SK-N-SH treated with all-trans-retinoic acid at 6 μM for 48 hours (cell line): ENCODE results near the gene ARFGEF2.
"Not testable (repeated sequence)": the region's sequence is repeated elsewhere in the genome, so short reads cannot be mapped to it uniquely, and the experiment has no call there.

Experiments used
- ATAC-seq: fragments of 200-7000 bp; cut with Tn5 transposase; 3 replicates; pipeline ENCODE4 v1.9.1; 2020; ENCODE audit warnings: mild to moderate bottlenecking, moderate library complexity
- BACH2 ChIP-seq: fragments of 250-450 bp; sonication (Bioruptor Pico); IDR thresholded peaks from 2 replicates; pipeline ENCODE4 v1.9.0; 2021; ENCODE audit warnings: mild to moderate bottlenecking, borderline replicate concordance
- CSDC2 ChIP-seq: fragments of 250-450 bp; sonication (Bioruptor Pico); IDR thresholded peaks from 2 replicates; pipeline ENCODE4 v1.5.0; 2020; ENCODE audit warnings: mild to moderate bottlenecking, moderate library complexity
- CSRNP3 ChIP-seq: fragments of 250-450 bp; sonication (Bioruptor Pico); IDR thresholded peaks from 2 replicates; pipeline ENCODE4 v1.5.1; 2021; ENCODE audit warnings: mild to moderate bottlenecking, moderate library complexity
- ESRRG ChIP-seq: fragments of 250-450 bp; sonication (Bioruptor Pico); IDR thresholded peaks from 2 replicates; pipeline ENCODE4 v1.6.1; 2021; ENCODE audit warnings: mild to moderate bottlenecking
- ISL1 ChIP-seq: fragments of 250-450 bp; sonication (Bioruptor Pico); IDR thresholded peaks from 2 replicates; pipeline ENCODE4 v2.1.2; 2022; ENCODE audit warnings: mild to moderate bottlenecking, moderate library complexity
- PATZ1 ChIP-seq: fragments of 250-450 bp; sonication (Bioruptor Pico); IDR thresholded peaks from 2 replicates; pipeline ENCODE4 v1.8.0; 2020; ENCODE audit warnings: mild to moderate bottlenecking, moderate library complexity, borderline replicate concordance
- POU6F1 ChIP-seq: fragments of 250-450 bp; sonication (Bioruptor Pico); IDR thresholded peaks from 2 replicates; pipeline ENCODE4 v1.8.0; 2021; ENCODE audit warnings: low read depth, mild to moderate bottlenecking, moderate library complexity, borderline replicate concordance
- TCF4 ChIP-seq: fragments of 250-450 bp; sonication (Bioruptor Pico); IDR thresholded peaks from 2 replicates; pipeline ENCODE4 v1.8.0; 2021; ENCODE audit warnings: mild to moderate bottlenecking, moderate library complexity, borderline replicate concordance
- TOX ChIP-seq: fragments of 250-450 bp; sonication (Bioruptor Pico); IDR thresholded peaks from 2 replicates; pipeline ENCODE4 v1.8.0; 2021; ENCODE audit warnings: mild to moderate bottlenecking, moderate library complexity, borderline replicate concordance
- TSHZ2 ChIP-seq: fragments of 250-450 bp; sonication (Bioruptor Pico); IDR thresholded peaks from 2 replicates; pipeline ENCODE4 v1.5.0; 2020; ENCODE audit warnings: mild to moderate bottlenecking, moderate library complexity
- ZC3H10 ChIP-seq: fragments of 250-450 bp; sonication (Bioruptor Pico); IDR thresholded peaks from 2 replicates; pipeline ENCODE4 v1.5.1; 2021; ENCODE audit warnings: mild to moderate bottlenecking, moderate library complexity
- ZFP3 ChIP-seq: fragments of 250-450 bp; sonication (Bioruptor Pico); IDR thresholded peaks from 2 replicates; pipeline ENCODE4 v1.5.0; 2020; ENCODE audit warnings: mild to moderate bottlenecking, moderate library complexity
- ZFP30 ChIP-seq: fragments of 450-650 bp; formaldehyde crosslinking; IDR thresholded peaks from 2 replicates; pipeline ENCODE4 v1.5.0; 2022; ENCODE audit warnings: mild to moderate bottlenecking, moderate library complexity
- ZNF565 ChIP-seq: fragments of 450-650 bp; formaldehyde crosslinking; conservative IDR thresholded peaks from 2 replicates; pipeline ENCODE4 v1.5.0; 2020; ENCODE audit warnings: low read depth, mild to moderate bottlenecking, moderate library complexity
- ZNF70 ChIP-seq: fragments of 450-650 bp; formaldehyde crosslinking; IDR thresholded peaks from 2 replicates; pipeline ENCODE4 v1.5.0; 2020; ENCODE audit warnings: mild to moderate bottlenecking, moderate library complexity
- ZNF8 ChIP-seq: fragments of 450-650 bp; formaldehyde crosslinking; IDR thresholded peaks from 2 replicates; pipeline ENCODE4 v1.5.0; 2020; ENCODE audit warnings: mild to moderate bottlenecking, moderate library complexity

Gene ARFGEF2

GRCh38 chr20:48933017-48933766 lies 11.7 kb downstream of the ARFGEF2 start:
- ATAC-seq, result no peak; the same call in 2 of the 3 replicates

GRCh38 chr20:48934273-48934877 lies 12.9 kb downstream of the ARFGEF2 start:
- not testable (repeated sequence) for ATAC-seq

More at GRCh38 chr20:48933017-48933766, 11.7 kb downstream of the ARFGEF2 start:
- no peak for TF ChIP-seq BACH2
- TF ChIP-seq POU6F1, result no peak
- no peak for TF ChIP-seq ISL1
- TF ChIP-seq ZFP30, result no peak
- no peak for TF ChIP-seq ZFP3 (CRISPR knock-in tag)
- no peak for TF ChIP-seq CSDC2 (CRISPR knock-in tag)
- TF ChIP-seq CSRNP3 (CRISPR knock-in tag), result no peak
- no peak for TF ChIP-seq TOX
- no peak for TF ChIP-seq TCF4
- no peak for TF ChIP-seq TSHZ2
- no peak for TF ChIP-seq ZC3H10 (CRISPR knock-in tag)
- no peak for TF ChIP-seq PATZ1 (CRISPR knock-in tag)
- no peak for TF ChIP-seq ZNF565 (CRISPR knock-in tag)

- not testable (repeated sequence) for ATAC-seq
These were observed 13.5 kb downstream of the ARFGEF2 start for GRCh38 chr20:48934966-48935365.

GRCh38 chr20:48936178-48936577 lies 14.7 kb downstream of the ARFGEF2 start:
- ATAC-seq, result not testable (repeated sequence)

- no peak for ATAC-seq
- TF ChIP-seq ISL1, result no peak
- TF ChIP-seq ZNF565 (CRISPR knock-in tag), result no peak
- TF ChIP-seq TOX, result no peak
- TF ChIP-seq BACH2, result no peak
- TF ChIP-seq ZNF8 (CRISPR knock-in tag), result no peak
- no peak for TF ChIP-seq ZNF70
- TF ChIP-seq, all 23 proteins: peak for 0
These were observed 16.2 kb downstream of the ARFGEF2 start for GRCh38 chr20:48937674-48938073.

- ATAC-seq, result no peak
- TF ChIP-seq BACH2 (no peak), ISL1 (no peak), ESRRG (CRISPR knock-in tag) (no peak), PATZ1 (CRISPR knock-in tag) (no peak), CSDC2 (CRISPR knock-in tag) (no peak)
These were observed 17.2 kb downstream of the ARFGEF2 start for GRCh38 chr20:48938670-48939069.
